ENCODE data around the gene PPP1R17.

Gene PPP1R17

GRCh38 chr7:31751726-31752125 is 64.7 kb downstream of the PPP1R17 start:
- Histone ChIP-seq H3K4me1 (ENCODE audit: control insufficient read depth, insufficient read depth, low read depth, low read length) (peaks cover 1% of the 10 kb centered on the region), H3K9me3 (ENCODE audit: control insufficient read depth, low read length) (no peaks in the 10 kb centered on the region), H3K14ac (ENCODE audit: low read length in 2 of 2) (no peak overlapping the region), H3K4ac (ENCODE audit: low read depth in 1 of 2, low read length in 2 of 2) (no peak overlapping the region), H2BK5ac (ENCODE audit: low read depth, low read length, poor library complexity, severe bottlenecking) (no peak overlapping the region), H3K79me1 (replicated peaks; ENCODE audit: low read length, poor library complexity, severe bottlenecking) (no peaks in the 10 kb centered on the region), H2BK120ac (ENCODE audit: low read depth, low read length) (no peak overlapping the region), H2BK15ac (ENCODE audit: low read depth, poor library complexity, severe bottlenecking) (no peak overlapping the region), H3K27me3 (ENCODE audit: control insufficient read depth in 1 of 2, insufficient read depth in 1 of 2, low read length in 2 of 2) (no peaks in the 10 kb centered on the region), H4K8ac (ENCODE audit: low read length) (no peak overlapping the region), H3K27ac (ENCODE audit: low read length, poor library complexity, severe bottlenecking) (no peak overlapping the region), H2AFZ (ENCODE audit: low read depth, low read length) (no peak overlapping the region), H3K36me3 (ENCODE audit: control insufficient read depth in 1 of 2, insufficient read depth in 2 of 2, low read depth in 1 of 2, low read length in 2 of 2) (no peaks in the 10 kb centered on the region), H3K4me2 (ENCODE audit: low read length, poor library complexity, severe bottlenecking) (no peak overlapping the region), H3K18ac (ENCODE audit: low read depth in 1 of 2, low read length in 2 of 2) (no peak overlapping the region), H3K9ac (ENCODE audit: low read length) (no peak overlapping the region), H2AK5ac (ENCODE audit: low read length, severe bottlenecking) (no peak overlapping the region), H3K23ac (ENCODE audit: low read length in 2 of 2) (no peak overlapping the region), H2BK12ac (ENCODE audit: low read length in 2 of 2) (no peak overlapping the region), H3K4me3 (ENCODE audit: insufficient read depth in 1 of 2, low read depth in 1 of 2, low read length in 2 of 2) (no peak overlapping the region), H4K91ac (ENCODE audit: low read length) (no peak overlapping the region)
- WGBS: 86% methylated on average over 4 of the region's 4 CpGs
- no peak for DNase-seq
